H1 (cell line): ENCODE data around the gene XKR8. TPM values are rescaled to one million over a fixed set of nuclear protein-coding genes. Genes with fewer than 3 reads are reported as not detected.
"Not testable (repeated sequence)": the region's sequence is repeated elsewhere in the genome, so short reads cannot be mapped to it uniquely, and the experiment has no call there.

Experiments used
- CTCF ChIA-PET: fragments of 300-600 bp; sonication (Branson Sonifier 250); formaldehyde crosslinking; loops from one replicate; lab custom pipeline; 2021; ENCODE audit not compliant: partially characterized antibody; lab: Charles Lee
- POLR2A ChIA-PET: fragments of 300-600 bp; sonication (Branson Sonifier 250); formaldehyde crosslinking; loops from one replicate; lab custom pipeline; 2021; ENCODE audit warnings: inconsistent platforms; ENCODE audit not compliant: partially characterized antibody; lab: Charles Lee
- DNase-seq, 2 experiments: peaks; one replicate each; pipeline versions ENCODE4 v3.0.0 to v3.0.0-alpha.2; 2010 to 2022; ENCODE audit warnings: low spot score in 2 of 2, low read depth in 1 of 2, mixed read lengths in 1 of 2
- FAIRE-seq: peaks from 2 replicates; lab custom pipeline; 2011; peaks lifted over from hg19 to GRCh38; lab: Jason Lieb, UNC
- H2AFZ ChIP-seq: 2 replicates; pipeline ENCODE4 v1.8.1; 2012; ENCODE audit warnings: low read length, inconsistent platforms
- H2AK5ac ChIP-seq: 2 replicates; pipeline ENCODE4 v1.6.1; 2013; ENCODE audit warnings: low read depth, low read length
- H2BK120ac ChIP-seq: replicated peaks from 2 replicates; pipeline ENCODE3; 2013; ENCODE audit warnings: low read depth, low read length, inconsistent platforms
- H2BK12ac ChIP-seq: 2 replicates; pipeline ENCODE4 v1.6.1; 2013; ENCODE audit warnings: low read depth, low read length
- H2BK15ac ChIP-seq: 2 replicates; pipeline ENCODE4 v1.6.1; 2013; ENCODE audit warnings: low read length
- H2BK20ac ChIP-seq: 2 replicates; pipeline ENCODE4 v1.6.1; 2013; ENCODE audit warnings: low read length
- H2BK5ac ChIP-seq: 2 replicates; pipeline ENCODE4 v1.6.1; 2013; ENCODE audit warnings: low read depth, low read length
- H3K14ac ChIP-seq: 2 replicates; pipeline ENCODE4 v1.6.1; 2013; ENCODE audit warnings: inconsistent platforms; ENCODE audit not compliant: insufficient read length
- H3K18ac ChIP-seq: 2 replicates; pipeline ENCODE4 v1.6.1; 2013; ENCODE audit warnings: low read length; ENCODE audit errors: extremely low read depth
- H3K23ac ChIP-seq: 2 replicates; pipeline ENCODE4 v1.6.1; 2013; ENCODE audit warnings: inconsistent platforms; ENCODE audit not compliant: insufficient read length
- H3K23me2 ChIP-seq: 2 replicates; pipeline ENCODE4 v1.6.1; 2013; ENCODE audit warnings: low read depth, low read length
- H3K27ac ChIP-seq: 2 replicates; pipeline ENCODE4 v1.6.1; 2011; ENCODE audit warnings: low read depth, low read length, inconsistent platforms
- H3K27me3 ChIP-seq, 4 experiments: replicated peaks in 1 of 4; 1 replicate in 1 of 4; 2 replicates in 3 of 4; pipeline versions ENCODE4 v1.6.1 to v1.8.1; 2011 to 2013; ENCODE audit warnings: low read length in 3 of 4, mild to moderate bottlenecking in 3 of 4, inconsistent platforms in 2 of 4, mixed read lengths in 2 of 4, moderate library complexity in 1 of 4; ENCODE audit not compliant: control insufficient read depth in 3 of 4, insufficient read depth in 3 of 4; ENCODE audit errors: extremely low read depth in 1 of 4
- H3K36me3 ChIP-seq, 4 experiments: 2 replicates each; pipeline versions ENCODE4 v1.6.1 to v1.8.1; 2011 to 2013; ENCODE audit warnings: mild to moderate bottlenecking in 4 of 4, low read length in 3 of 4, moderate library complexity in 2 of 4, control low read depth in 1 of 4, inconsistent platforms in 1 of 4; ENCODE audit not compliant: insufficient read depth in 4 of 4, control insufficient read depth in 2 of 4
- H3K4ac ChIP-seq: replicated peaks from 2 replicates; pipeline ENCODE3; 2013; ENCODE audit warnings: low read length, low read depth, mixed read lengths, inconsistent platforms; ENCODE audit not compliant: insufficient read length
- H3K4me1 ChIP-seq, 4 experiments: replicated peaks in 1 of 4; 1 replicate in 1 of 4; 2 replicates in 3 of 4; pipeline versions ENCODE4 v1.6.1 to v1.8.1; 2011 to 2013; ENCODE audit warnings: low read length in 3 of 4, inconsistent platforms in 2 of 4, mixed read lengths in 1 of 4; ENCODE audit not compliant: insufficient read depth in 4 of 4, control insufficient read depth in 3 of 4
- H3K4me2 ChIP-seq, 2 experiments: 2 replicates each; pipeline versions ENCODE4 v1.6.1 to v1.8.1; 2011 to 2013; ENCODE audit warnings: low read depth in 2 of 2, low read length in 2 of 2, control low read depth in 1 of 2, inconsistent platforms in 1 of 2, mild to moderate bottlenecking in 1 of 2; ENCODE audit not compliant: insufficient read depth in 1 of 2
- H3K4me3 ChIP-seq, 4 experiments: fragments of 200-600, 300-600 bp in 1 of 4; sonication (generic), shearing (Covaris generic), sonication (Bioruptor Twin) in 1 of 4; 2 replicates each; pipeline versions ENCODE4 v1.5.1 to v1.8.1; 2011 to 2016; ENCODE audit warnings: low read length in 4 of 4, low read depth in 3 of 4, control low read depth in 2 of 4, inconsistent platforms in 2 of 4, mild to moderate bottlenecking in 2 of 4, mixed read lengths in 1 of 4, moderate library complexity in 1 of 4; ENCODE audit not compliant: insufficient read depth in 2 of 4; ENCODE audit errors: extremely low read depth in 1 of 4
- H3K56ac ChIP-seq: replicated peaks from 2 replicates; pipeline ENCODE3; 2013; ENCODE audit warnings: low read depth, mild to moderate bottlenecking, mixed read lengths, low read length, inconsistent platforms; ENCODE audit not compliant: insufficient read length
- H3K79me1 ChIP-seq: 2 replicates; pipeline ENCODE4 v1.6.1; 2013; ENCODE audit warnings: low read depth, low read length, control low read depth
- H3K79me2 ChIP-seq, 2 experiments: 2 replicates each; pipeline versions ENCODE4 v1.6.1 to v1.8.1; 2012 to 2013; ENCODE audit warnings: low read length in 2 of 2, mild to moderate bottlenecking in 2 of 2, inconsistent platforms in 1 of 2; ENCODE audit not compliant: insufficient read depth in 2 of 2, control insufficient read depth in 1 of 2
- H3K9ac ChIP-seq, 4 experiments: replicated peaks in 1 of 4; 1 replicate in 1 of 4; 2 replicates in 3 of 4; pipeline versions ENCODE4 v1.6.1 to v1.8.1; 2011 to 2013; ENCODE audit warnings: low read depth in 3 of 4, low read length in 3 of 4, control low read depth in 2 of 4, mild to moderate bottlenecking in 2 of 4, moderate library complexity in 2 of 4, inconsistent platforms in 1 of 4; ENCODE audit errors: extremely low read depth in 1 of 4
- H3K9me3 ChIP-seq, 2 experiments: 2 replicates each; pipeline versions ENCODE4 v1.6.1 to v1.8.1; 2012 to 2013; ENCODE audit warnings: mild to moderate bottlenecking in 2 of 2, moderate library complexity in 2 of 2, control low read depth in 1 of 2, inconsistent platforms in 1 of 2, low read depth in 1 of 2, low read length in 1 of 2, mixed read lengths in 1 of 2; ENCODE audit not compliant: insufficient read depth in 2 of 2
- H4K20me1 ChIP-seq, 2 experiments: replicated peaks in 1 of 2; 2 replicates each; pipeline versions ENCODE3 to v1.8.1; 2011 to 2013; ENCODE audit warnings: inconsistent platforms in 2 of 2, low read length in 2 of 2, mild to moderate bottlenecking in 1 of 2; ENCODE audit not compliant: insufficient read depth in 2 of 2, control insufficient read depth in 1 of 2
- H4K5ac ChIP-seq: 2 replicates; pipeline ENCODE4 v1.6.1; 2013; ENCODE audit warnings: low read length, low read depth, mixed read lengths, inconsistent platforms; ENCODE audit not compliant: insufficient read length
- H4K8ac ChIP-seq: 2 replicates; pipeline ENCODE4 v1.8.0; 2013; ENCODE audit warnings: mild to moderate bottlenecking, moderate library complexity, low read length, inconsistent platforms; ENCODE audit not compliant: insufficient read depth; ENCODE audit errors: extremely low read depth
- H4K91ac ChIP-seq: replicated peaks from 2 replicates; pipeline ENCODE3; 2013; ENCODE audit warnings: low read length, mixed read lengths, inconsistent platforms; ENCODE audit not compliant: insufficient read length
- BCL11A ChIP-seq, 2 experiments: IDR thresholded peaks; one replicate each; pipeline ENCODE4 v1.6.1; 2011; ENCODE audit warnings: low read depth in 2 of 2, low read length in 2 of 2, mild to moderate bottlenecking in 2 of 2
- RNF2 ChIP-seq: fragments of 200-900, 300-1000 bp; sonication (generic); IDR thresholded peaks from 2 replicates; pipeline ENCODE4 v1.7.1; 2016; ENCODE audit warnings: borderline replicate concordance, low read depth, mild to moderate bottlenecking, antibody characterized with exemption, low read length; ENCODE audit not compliant: poor library complexity, severe bottlenecking; ENCODE audit errors: missing control alignments
- WGBS, 2 experiments: shearing (Covaris generic) in 1 of 2; methylation state at CpG; one replicate each; pipeline versions ENCODE4 v1.1.6 to v1.1.7; 2013 to 2015; ENCODE audit warnings: low lambda C conversion rate in 2 of 2, mixed read lengths in 2 of 2, inconsistent platforms in 1 of 2, low coverage in 1 of 2, missing lambda C conversion rate in 1 of 2; ENCODE audit not compliant: insufficient replicate concordance in 2 of 2, insufficient coverage in 1 of 2, insufficient read length in 1 of 2; ENCODE audit errors: extremely low coverage in 1 of 2, missing lambda C conversion rate in 1 of 2; 5-methylcytosine and 5-hydroxymethylcytosine counted together
- polyA plus RNA-seq, 7 experiments: library from polyadenylated mRNA; depleted of rRNA in 3 of 7; stranded (reverse) in 5 of 7; unstranded in 2 of 7; fragments of >200 nt in 5 of 7; fragments of 200-250 nt in 2 of 7; gene quantifications; 1 replicate in 5 of 7; 2 replicates in 1 of 7; 4 replicates in 1 of 7; pipeline versions ENCODE4 v1.2.1 to v1.2.3, GENCODE V29; 2011 to 2013; ENCODE audit warnings: missing spikeins in 2 of 7, mixed read lengths in 2 of 7
- total RNA-seq: library from RNA; stranded (reverse); fragmentation: NEBNext Ultra II Directional; extraction: Animal tissue kit (Norgen Biotek cat#: 25700); gene quantifications from 2 replicates; pipeline ENCODE4 v1.2.1, GENCODE V29; 2021

Gene XKR8
- total and polyA plus RNA-seq, 2 of the 8 experiments (the other 6 are each of a cell fraction or from before 2014, with no cell fraction given): 14.2 to 16.3 TPM

GRCh38 chr1:28002600-28002999 lies 42.8 kb downstream of the XKR8 start (continued):
- TF ChIP-seq RNF2 (no peak), BCL11A (IDR thresholded peaks at IDR 0.05; ENCODE audit: low read depth in 2 of 2, low read length in 2 of 2) (no peak)

GRCh38 chr1:28003117-28003516 lies 43.3 kb downstream of the XKR8 start:
- H2AK5ac ChIP-seq, H3K18ac ChIP-seq, H3K23ac ChIP-seq, H2BK120ac ChIP-seq, FAIRE-seq, H3K9ac ChIP-seq, H3K23me2 ChIP-seq, H4K8ac ChIP-seq, H4K5ac ChIP-seq, H2AFZ ChIP-seq, POLR2A ChIA-PET, H3K4me3 ChIP-seq, H3K27me3 ChIP-seq, H2BK15ac ChIP-seq, H4K91ac ChIP-seq, H4K20me1 ChIP-seq, H2BK12ac ChIP-seq, H3K4me1 ChIP-seq, H2BK5ac ChIP-seq, H3K56ac ChIP-seq, H3K4ac ChIP-seq, H3K79me1 ChIP-seq, H2BK20ac ChIP-seq, H3K4me2 ChIP-seq, H3K27ac ChIP-seq, H3K79me2 ChIP-seq, DNase-seq, H3K9me3 ChIP-seq, H3K14ac ChIP-seq: not testable (repeated sequence)
- WGBS, 2 experiments: 99% methylated on average over 6 of the region's 8 CpGs; no CpG with 5 or more reads in 1 of the 2 experiments
- CTCF ChIA-PET: interaction anchor here (0.7 to 0.9 kb wide), 2 partner anchors 47 to 146 kb away, joined by 3 read pairs; no protein-coding TSS in a partner anchor
- peaks cover 6 to 23% (median 12%) of the 10 kb centered on the region in 4 experiments for H3K36me3 ChIP-seq
